Measurements from ENCODE around the gene NCAPD3.

Gene NCAPD3

GRCh38 chr11:134139873-134140331, 83.9 kb downstream of the NCAPD3 start:
- TF ChIP-seq CTCF (IDR thresholded peaks at IDR 0.05; ENCODE audit: control insufficient read depth, extremely low read depth, insufficient read depth) = peak; percentile 95
- peak; percentile 58 for DNase-seq (ENCODE audit: low read depth)
- no peak overlapping the region for H3K4me3 ChIP-seq (ENCODE audit: low read depth, low read length)

GRCh38 chr11:134139303-134139872, 84.4 kb downstream of the NCAPD3 start:
- TF ChIP-seq CTCF (IDR thresholded peaks at IDR 0.05; ENCODE audit: control insufficient read depth, extremely low read depth, insufficient read depth) = no peak
- no peak overlapping the region for H3K4me3 ChIP-seq (ENCODE audit: low read depth, low read length)
- DNase-seq (ENCODE audit: low read depth) = no peak

GRCh38 chr11:134138376-134138775, 85.4 kb downstream of the NCAPD3 start:
- no peak for DNase-seq (ENCODE audit: low read depth)
- no peak for TF ChIP-seq CTCF (IDR thresholded peaks at IDR 0.05; ENCODE audit: control insufficient read depth, extremely low read depth, insufficient read depth)
- H3K4me3 ChIP-seq (ENCODE audit: low read depth, low read length) = no peak overlapping the region

GRCh38 chr11:134134167-134134566, 89.6 kb downstream of the NCAPD3 start:
- H3K4me3 ChIP-seq (ENCODE audit: low read depth, low read length) = no peak overlapping the region
- DNase-seq (ENCODE audit: low read depth) = no peak
- TF ChIP-seq CTCF (IDR thresholded peaks at IDR 0.05; ENCODE audit: control insufficient read depth, extremely low read depth, insufficient read depth) = no peak

GRCh38 chr11:134132808-134133207, 91.0 kb downstream of the NCAPD3 start:
- no peak overlapping the region for H3K4me3 ChIP-seq (ENCODE audit: low read depth, low read length)
- DNase-seq (ENCODE audit: low read depth) = peak; percentile 71
- TF ChIP-seq CTCF (IDR thresholded peaks at IDR 0.05; ENCODE audit: control insufficient read depth, extremely low read depth, insufficient read depth) = no peak

- no peak for TF ChIP-seq CTCF (IDR thresholded peaks at IDR 0.05; ENCODE audit: control insufficient read depth, extremely low read depth, insufficient read depth)
- no peak for DNase-seq (ENCODE audit: low read depth)
- H3K4me3 ChIP-seq (ENCODE audit: low read depth, low read length) = no peak overlapping the region
Observed at GRCh38 chr11:134131628-134132244, 92.0 kb downstream of the NCAPD3 start.

Data from LNCaP clone FGC (cell line).